Measurements from ENCODE around the gene PARP2.
A peak's percentile ranks its signal among the peaks of the same experiment; 100 is the strongest.
"Not testable (repeated sequence)": the region's sequence is repeated elsewhere in the genome, so short reads cannot be mapped to it uniquely, and the experiment has no call there.

Gene PARP2
- total RNA-seq = 13.8 to 15.0 reads per million in 2 experiments

- peak; percentile 85 for DNase-seq (ENCODE audit: low read depth)
Observed at GRCh38 chr14:20343092-20343861, at the start of gene PARP2. PARP2 (plus strand) TSS chr14:20343635; CDS start chr14:20343642, 7 bp downstream.

- no peak for DNase-seq (ENCODE audit: low read depth)
Observed at GRCh38 chr14:20294636-20295035, 48.8 kb upstream of the PARP2 start.

GRCh38 chr14:20295067-20295466 lies 48.4 kb upstream of the PARP2 start:
- no peak for DNase-seq (ENCODE audit: low read depth)

- no peak for DNase-seq (ENCODE audit: low read depth)
Observed at GRCh38 chr14:20302042-20302755, 41.2 kb upstream of the PARP2 start.

- DNase-seq (ENCODE audit: low read depth) = peak; percentile 86
Observed at GRCh38 chr14:20305265-20306078, 38.0 kb upstream of the PARP2 start, which contains the start of gene TTC5. TTC5 (minus strand) TSS chr14:20305951; CDS start chr14:20305937, 14 bp downstream.

- no peak for DNase-seq (ENCODE audit: low read depth)
Observed at GRCh38 chr14:20306079-20306423, 37.4 kb upstream of the PARP2 start.

- DNase-seq (ENCODE audit: low read depth) = no peak
Observed at GRCh38 chr14:20314026-20314425, 29.4 kb upstream of the PARP2 start.

GRCh38 chr14:20317720-20318119 lies 25.7 kb upstream of the PARP2 start:
- no peak for DNase-seq (ENCODE audit: low read depth)

- no peak for DNase-seq (ENCODE audit: low read depth)
Observed at GRCh38 chr14:20327005-20327869, 16.2 kb upstream of the PARP2 start.

GRCh38 chr14:20328705-20329104 lies 14.7 kb upstream of the PARP2 start:
- DNase-seq (ENCODE audit: low read depth) = no peak

- no peak for DNase-seq (ENCODE audit: low read depth)
Observed at GRCh38 chr14:20329355-20329754, 14.1 kb upstream of the PARP2 start.

GRCh38 chr14:20331053-20331613 lies 12.3 kb upstream of the PARP2 start:
- no peak for DNase-seq (ENCODE audit: low read depth)

GRCh38 chr14:20332431-20332787 lies 11.0 kb upstream of the PARP2 start:
- DNase-seq (ENCODE audit: low read depth) = no peak

GRCh38 chr14:20332788-20333493 lies 10.5 kb upstream of the PARP2 start, which contains the start of gene CCNB1IP1:
CCNB1IP1 (minus strand) TSS chr14:20333279; CDS start chr14:20316523, 16,756 bp downstream.
- peak; percentile 41 for DNase-seq (ENCODE audit: low read depth)

GRCh38 chr14:20333494-20333841 lies 10.0 kb upstream of the PARP2 start:
- no peak for DNase-seq (ENCODE audit: low read depth)

- no peak for DNase-seq (ENCODE audit: low read depth)
Observed at GRCh38 chr14:20334017-20334416, 9.4 kb upstream of the PARP2 start.

- DNase-seq (ENCODE audit: low read depth) = not testable (repeated sequence)
Observed at GRCh38 chr14:20341032-20341431, 2.4 kb upstream of the PARP2 start.

GRCh38 chr14:20341646-20342045 lies 1.8 kb upstream of the PARP2 start:
- no peak for DNase-seq (ENCODE audit: low read depth)

- no peak for DNase-seq (ENCODE audit: low read depth)
Observed at GRCh38 chr14:20343862-20344220, 406 bp downstream of the PARP2 start.

- DNase-seq (ENCODE audit: low read depth) = no peak
Observed at GRCh38 chr14:20345366-20345765, 1.9 kb downstream of the PARP2 start.

- DNase-seq (ENCODE audit: low read depth) = no peak
Observed at GRCh38 chr14:20346713-20347112, 3.3 kb downstream of the PARP2 start.
